ENCODE results near the gene COBL.

- TF ChIP-seq CTCF (optimal IDR thresholded peaks at IDR 0.05 in 1 of 3, IDR thresholded peaks at IDR 0.05 in 1 of 3, conservative IDR thresholded peaks at IDR 0.05 in 1 of 3; ENCODE audit: extremely low read depth in 1 of 3, insufficient read depth in 2 of 3, low read length in 3 of 3) (no peak), EZH2 (IDR thresholded peaks at IDR 0.05; ENCODE audit: low read length) (no peak)
Measured at GRCh38 chr7:51303142-51303525, 13.5 kb downstream of the COBL start.
